C4-2B (cell line): ENCODE measurements around the gene LZTS3.

Experiments
- CTCF ChIP-seq: fragments of 450-650 bp; conservative IDR thresholded peaks from 2 replicates; pipeline ENCODE4 v1.5.1; 2017; ENCODE audit warnings: mild to moderate bottlenecking
- ZFX ChIP-seq: fragments of 450-650 bp; IDR thresholded peaks from 2 replicates; pipeline ENCODE4 v1.6.1; 2017

DNA sequence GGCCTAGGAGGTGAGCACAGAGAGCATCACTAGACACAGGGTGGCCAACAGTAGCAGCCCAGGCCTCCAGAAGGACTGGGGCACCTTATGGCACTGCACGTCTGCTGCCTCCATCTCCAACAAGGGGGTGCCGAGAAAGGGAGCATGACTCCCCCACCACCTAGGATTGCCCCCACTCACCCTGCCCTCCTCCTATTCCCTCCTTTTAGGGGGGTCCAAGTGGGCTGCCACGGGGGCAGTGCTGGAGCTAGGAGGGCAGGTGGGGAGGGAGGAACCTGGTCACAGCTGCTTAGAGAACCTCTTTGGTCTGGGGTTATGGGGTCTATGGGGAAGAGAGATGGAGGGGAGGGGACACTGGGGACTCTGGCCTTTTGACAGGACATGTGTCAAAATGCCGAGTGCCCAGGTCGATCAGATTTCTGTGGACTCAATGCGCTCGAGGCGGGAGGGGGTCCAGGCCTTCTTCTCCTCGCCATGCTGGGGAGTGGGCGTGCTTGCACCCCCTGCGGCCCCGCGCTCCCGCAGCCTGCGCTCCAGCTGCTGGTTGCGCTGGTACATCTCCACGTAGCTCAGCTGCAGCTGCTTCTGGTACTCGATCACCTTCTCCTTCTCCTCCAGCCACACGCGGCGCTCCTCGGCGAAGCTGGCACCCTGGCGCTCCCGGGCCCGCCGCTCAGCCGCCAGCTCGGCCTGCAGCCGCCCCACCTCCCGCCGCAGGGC, 9.1 kb downstream of the LZTS3 start:
- TF ChIP-seq CTCF = no peak
- no peak for TF ChIP-seq ZFX
